Measurements from ENCODE around the gene LRRC57. TPM values are rescaled to one million over a fixed set of nuclear protein-coding genes. Genes with fewer than 3 reads are reported as not detected.

Gene LRRC57
- total and polyA plus RNA-seq, 2 donors (not counting 3 experiments of a cell fraction or from before 2014, with no cell fraction given), result 13.4 to 39.2 TPM

- no peaks in the 10 kb centered on the region for H3K9me3 ChIP-seq (replicated peaks; ENCODE audit: control insufficient read depth, insufficient read depth, low read length)
- ChIA-PET CTCF (no interaction called here), POLR2A (no interaction called here)
- no TSS peak for BruUV-seq (replicated peaks)
- H3K27me3 ChIP-seq (ENCODE audit: control insufficient read depth in 2 of 2, insufficient read depth in 2 of 2, low read length in 2 of 2), result no peaks in the 10 kb centered on the region
- intact Hi-C loops (cut with micrococcal nuclease) (no loop called here), dilution Hi-C loops (cut with MboI; ENCODE audit: extremely low pct_ligation_motif_present, low sequenced_read_pairs) (no loop called here)
- no peak overlapping the region for H3K4me2 ChIP-seq (ENCODE audit: insufficient read depth, low read length)
- no peak for TF ChIP-seq MYC (IDR thresholded peaks at IDR 0.05; ENCODE audit: low read depth, low read length)
- TF ChIP-seq POLR2A (IDR thresholded peaks at IDR 0.05; ENCODE audit: low read depth, low read length), result no peak
- H3K36me3 ChIP-seq (ENCODE audit: control insufficient read depth in 2 of 2, extremely low read depth in 1 of 2, insufficient read depth in 2 of 2, low read length in 2 of 2), result peaks cover 10 to 26% of the 10 kb centered on the region in 2 experiments
- peaks cover 3% of the 10 kb centered on the region for H3K79me2 ChIP-seq (ENCODE audit: control insufficient read depth, insufficient read depth, low read length)
- no peak overlapping the region for H3K4me3 ChIP-seq (replicated peaks in 1 of 3; ENCODE audit: insufficient read depth in 1 of 3, low read depth in 1 of 3, low read length in 3 of 3)
- no peak for FAIRE-seq
- no peaks in the 10 kb centered on the region for H3K4me1 ChIP-seq (ENCODE audit: control insufficient read depth, extremely low read depth, insufficient read depth, low read length)
- no peak overlapping the region for H2AFZ ChIP-seq (ENCODE audit: low read depth, low read length)
- H3K27ac ChIP-seq (ENCODE audit: insufficient read depth, low read depth, low read length), result no peak overlapping the region
- no peak for DNase-seq (ENCODE audit: low read depth, low spot score)
- no peak overlapping the region for H3K9ac ChIP-seq (replicated peaks; ENCODE audit: extremely low read depth, insufficient read depth, low read length)
- H4K20me1 ChIP-seq (replicated peaks; ENCODE audit: control insufficient read depth, extremely low read depth, insufficient read depth, low read length), result peaks cover 2% of the 10 kb centered on the region
- H3K9me1 ChIP-seq (replicated peaks; ENCODE audit: control insufficient read depth, extremely low read depth, insufficient read depth, low read length), result no peaks in the 10 kb centered on the region
These were observed 25.3 kb downstream of the LRRC57 start for GRCh38 chr15:42523331-42523730.

- Histone ChIP-seq H3K4me2 (ENCODE audit: insufficient read depth, low read length) (peak overlapping the region; percentile 31), H3K79me2 (ENCODE audit: control insufficient read depth, insufficient read depth, low read length) (peaks cover 61% of the 10 kb centered on the region), H3K4me3 (replicated peaks in 1 of 3; ENCODE audit: insufficient read depth in 1 of 3, low read depth in 1 of 3, low read length in 3 of 3) (no peak overlapping the region), H3K4me1 (ENCODE audit: control insufficient read depth, extremely low read depth, insufficient read depth, low read length) (peaks cover 14% of the 10 kb centered on the region), H4K20me1 (replicated peaks; ENCODE audit: control insufficient read depth, extremely low read depth, insufficient read depth, low read length) (no peaks in the 10 kb centered on the region), H3K36me3 (ENCODE audit: control insufficient read depth in 2 of 2, extremely low read depth in 1 of 2, insufficient read depth in 2 of 2, low read length in 2 of 2) (peaks cover 9 to 18% of the 10 kb centered on the region in 2 experiments), H3K9me1 (replicated peaks; ENCODE audit: control insufficient read depth, extremely low read depth, insufficient read depth, low read length) (no peaks in the 10 kb centered on the region), H3K27me3 (ENCODE audit: control insufficient read depth in 2 of 2, insufficient read depth in 2 of 2, low read length in 2 of 2) (no peaks in the 10 kb centered on the region), H3K9me3 (replicated peaks; ENCODE audit: control insufficient read depth, insufficient read depth, low read length) (no peaks in the 10 kb centered on the region), H2AFZ (ENCODE audit: low read depth, low read length) (no peak overlapping the region), H3K27ac (ENCODE audit: insufficient read depth, low read depth, low read length) (peak overlapping the region; percentile 55), H3K9ac (replicated peaks; ENCODE audit: extremely low read depth, insufficient read depth, low read length) (peak overlapping the region; percentile 22)
- POLR2A ChIA-PET, result interaction anchor here (1.3 to 1.9 kb wide), 3 partner anchors 8 to 20 kb away, joined by 3 to 7 read pairs (median 4); partner anchors contain the start of genes SNAP23 and ZNF106
- CTCF ChIA-PET, result interaction anchor here (1.1 to 1.7 kb wide), 4 partner anchors 12 to 39 kb away, joined by 3 to 9 read pairs (median 4); partner anchors contain the start of genes SNAP23 and ZNF106
- no peak for TF ChIP-seq POLR2AphosphoS5 (IDR thresholded peaks at IDR 0.05; ENCODE audit: insufficient read depth, low read depth, low read length)
- TF ChIP-seq GATA2 (IDR thresholded peaks at IDR 0.05; ENCODE audit: insufficient read depth, insufficient read length, low read depth, low read length), result no peak
- TF ChIP-seq MYC (IDR thresholded peaks at IDR 0.05; ENCODE audit: low read depth, low read length), result no peak
- no peak for TF ChIP-seq FOS (IDR thresholded peaks at IDR 0.05; ENCODE audit: borderline replicate concordance, insufficient read depth, low read length)
- no peak for TF ChIP-seq MAX (IDR thresholded peaks at IDR 0.05; ENCODE audit: insufficient read depth, insufficient read length)
- TF ChIP-seq EZH2 (IDR thresholded peaks at IDR 0.05; ENCODE audit: borderline replicate concordance, low read depth, low read length, severe bottlenecking), result no peak
- TF ChIP-seq JUN (IDR thresholded peaks at IDR 0.05; ENCODE audit: borderline replicate concordance, insufficient read depth, insufficient read length, low read depth), result no peak
- TF ChIP-seq CTCF (IDR thresholded peaks at IDR 0.05; ENCODE audit: extremely low read depth in 1 of 2, insufficient read depth in 1 of 2, low read depth in 1 of 2, low read length in 2 of 2), result no peak
- no peak for TF ChIP-seq POLR2A (IDR thresholded peaks at IDR 0.05; ENCODE audit: low read depth, low read length)
- peak; percentile 32 for DNase-seq (ENCODE audit: low read depth, low spot score)
- dilution Hi-C loops (cut with MboI; ENCODE audit: extremely low pct_ligation_motif_present, low sequenced_read_pairs), result no loop called here
- BruUV-seq (replicated peaks), result no TSS peak
- intact Hi-C loops (cut with micrococcal nuclease), result loop anchor here (2.0 kb wide), 1 partner anchor 16 kb away; the partner anchor contains the start of gene SNAP23
- FAIRE-seq, result no peak
These were observed 37.6 kb downstream of the LRRC57 start for GRCh38 chr15:42511007-42511391.
